ENCODE data around the gene MEAF6. TPM values are rescaled to one million over a fixed set of nuclear protein-coding genes. Genes with fewer than 3 reads are reported as not detected.

Gene MEAF6
- total and polyA plus RNA-seq, 2 of the 8 experiments (the other 6 are each of a cell fraction or from before 2014, with no cell fraction given) = 23.0 to 38.8 TPM

DNA sequence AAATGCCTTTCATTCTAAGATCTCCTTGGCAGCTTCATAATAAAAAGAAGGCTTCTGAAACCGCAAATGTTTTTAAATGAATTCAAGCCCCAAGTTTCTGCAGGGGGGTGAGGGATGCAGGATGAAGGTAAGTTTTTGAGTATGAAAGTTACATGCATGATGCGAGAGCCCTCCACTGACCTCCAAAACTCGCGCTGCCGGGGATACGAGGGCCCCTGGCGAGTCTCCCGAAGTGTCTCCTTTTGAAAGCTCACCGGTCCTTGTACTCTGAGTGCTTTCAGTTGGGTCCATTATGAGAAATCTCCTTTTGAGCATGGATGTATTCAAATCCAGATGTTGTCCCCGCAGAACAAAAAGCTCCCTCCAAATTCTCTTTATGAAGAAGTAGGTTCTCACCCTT lies 59.0 kb downstream of the MEAF6 start:
- no peaks in the 10 kb centered on the region for H3K23me2 ChIP-seq (ENCODE audit: low read depth, low read length)
- H2BK15ac ChIP-seq (ENCODE audit: low read length) = no peak overlapping the region
- H3K4me2 ChIP-seq (ENCODE audit: insufficient read depth in 1 of 2, low read depth in 2 of 2, low read length in 2 of 2) = no peak overlapping the region
- WGBS, 2 experiments (ENCODE audit: extremely low coverage in 1 of 2, insufficient coverage in 1 of 2, insufficient read length in 1 of 2, insufficient replicate concordance in 2 of 2, low coverage in 1 of 2, low lambda C conversion rate in 2 of 2, missing lambda C conversion rate in 1 of 2) = 89% methylated on average over 10 of the region's 10 CpGs; no CpG with 5 or more reads in 1 of the 2 experiments
- H3K14ac ChIP-seq (ENCODE audit: insufficient read length) = no peak overlapping the region
- no peak overlapping the region for H2AK5ac ChIP-seq (ENCODE audit: low read depth, low read length)
- H3K18ac ChIP-seq (ENCODE audit: extremely low read depth, low read length) = no peak overlapping the region
- TF ChIP-seq ZNF274 (IDR thresholded peaks at IDR 0.05; ENCODE audit: borderline replicate concordance, extremely low read depth, low read length) = no peak
- TF ChIP-seq, protein P1, sequence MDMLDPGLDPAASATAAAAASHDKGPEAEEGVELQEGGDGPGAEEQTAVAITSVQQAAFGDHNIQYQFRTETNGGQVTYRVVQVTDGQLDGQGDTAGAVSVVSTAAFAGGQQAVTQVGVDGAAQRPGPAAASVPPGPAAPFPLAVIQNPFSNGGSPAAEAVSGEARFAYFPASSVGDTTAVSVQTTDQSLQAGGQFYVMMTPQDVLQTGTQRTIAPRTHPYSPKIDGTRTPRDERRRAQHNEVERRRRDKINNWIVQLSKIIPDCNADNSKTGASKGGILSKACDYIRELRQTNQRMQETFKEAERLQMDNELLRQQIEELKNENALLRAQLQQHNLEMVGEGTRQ (IDR thresholded peaks at IDR 0.05; ENCODE audit: low read length) = no peak
- TF ChIP-seq TBP (IDR thresholded peaks at IDR 0.05; ENCODE audit: low read depth, low read length) = no peak
- TF ChIP-seq SRF (IDR thresholded peaks at IDR 0.05; ENCODE audit: low read depth, low read length) = no peak
- TF ChIP-seq TAF1 (IDR thresholded peaks at IDR 0.05; ENCODE audit: low read depth, low read length) = no peak
- no peak for TF ChIP-seq PHF8 (conservative IDR thresholded peaks at IDR 0.05; ENCODE audit: low read depth, low read length)
- no peak for TF ChIP-seq FOSL1 (IDR thresholded peaks at IDR 0.05; ENCODE audit: insufficient read depth, low read depth, low read length)
- no peak for TF ChIP-seq KDM4A (IDR thresholded peaks at IDR 0.05; ENCODE audit: low read depth, low read length, severe bottlenecking)
- TF ChIP-seq EGR1 (IDR thresholded peaks at IDR 0.05; ENCODE audit: borderline replicate concordance, low read depth, low read length) = no peak
- H3K36me3 ChIP-seq (ENCODE audit: control insufficient read depth in 2 of 4, insufficient read depth in 4 of 4, low read length in 3 of 4) = no peaks in the 10 kb centered on the region
- no peak overlapping the region for H2BK12ac ChIP-seq (ENCODE audit: low read depth, low read length)
- ChIA-PET CTCF (ENCODE audit: partially characterized antibody) (interaction anchor here (0.7 to 15.0 kb wide), 18 partner anchors 15 to 479 kb away, joined by 3 to 382 read pairs (median 4); partner anchors contain the start of genes MEAF6 and ZC3H12A), POLR2A (ENCODE audit: partially characterized antibody) (interaction anchor here (2.0 to 4.2 kb wide), 3 partner anchors 19 to 32 kb away, joined by 5 to 21 read pairs (median 15); partner anchors contain the start of gene ZC3H12A)
- no peak for DNase-seq (ENCODE audit: low read depth in 1 of 2, low spot score in 2 of 2)
- no peak overlapping the region for H3K27ac ChIP-seq (ENCODE audit: low read depth, low read length)
- no peak overlapping the region for H3K9ac ChIP-seq (replicated peaks in 1 of 4; ENCODE audit: extremely low read depth in 1 of 4, low read depth in 3 of 4, low read length in 3 of 4)
- H4K91ac ChIP-seq (replicated peaks; ENCODE audit: insufficient read length, low read length) = no peak overlapping the region
- H3K4ac ChIP-seq (replicated peaks; ENCODE audit: insufficient read length, low read depth, low read length) = no peak overlapping the region
- 0 out of 2 replicates have a peak overlapping the region, but pooled peaks have one; percentile 27 for H2AFZ ChIP-seq (ENCODE audit: low read length)
- H3K4me1 ChIP-seq (replicated peaks in 1 of 4; ENCODE audit: control insufficient read depth in 3 of 4, insufficient read depth in 4 of 4, low read length in 3 of 4) = peaks cover 0 to 10% (median 5%) of the 10 kb centered on the region in 4 experiments; a peak in 6 of 7 replicates
- no peak overlapping the region for H4K5ac ChIP-seq (ENCODE audit: insufficient read length, low read depth, low read length)
- no peaks in the 10 kb centered on the region for H3K79me1 ChIP-seq (ENCODE audit: low read depth, low read length)
- H2BK20ac ChIP-seq (ENCODE audit: low read length) = peak overlapping the region; percentile 27; the same call in 1 of the 2 replicates
- H2BK5ac ChIP-seq (ENCODE audit: low read depth, low read length) = no peak overlapping the region
- H3K23ac ChIP-seq (ENCODE audit: insufficient read length) = no peak overlapping the region
- H4K20me1 ChIP-seq (replicated peaks in 1 of 2; ENCODE audit: control insufficient read depth in 1 of 2, insufficient read depth in 2 of 2, low read length in 2 of 2) = no peaks in the 10 kb centered on the region
- no peak overlapping the region for H2BK120ac ChIP-seq (replicated peaks; ENCODE audit: low read depth, low read length)
- no peak overlapping the region for H4K8ac ChIP-seq (ENCODE audit: extremely low read depth, insufficient read depth, low read length)
- H3K79me2 ChIP-seq (ENCODE audit: control insufficient read depth in 1 of 2, insufficient read depth in 2 of 2, low read length in 2 of 2) = no peaks in the 10 kb centered on the region
- no peaks in the 10 kb centered on the region for H3K9me3 ChIP-seq (ENCODE audit: insufficient read depth in 2 of 2, low read depth in 1 of 2, low read length in 1 of 2)
- H3K56ac ChIP-seq (replicated peaks; ENCODE audit: insufficient read length, low read depth, low read length) = no peak overlapping the region
- no peak overlapping the region for H3K4me3 ChIP-seq (ENCODE audit: extremely low read depth in 1 of 4, insufficient read depth in 2 of 4, low read depth in 3 of 4, low read length in 4 of 4)
- no peak for FAIRE-seq
- no peaks in the 10 kb centered on the region; a peak in 1 of 7 replicates for H3K27me3 ChIP-seq (replicated peaks in 1 of 4; ENCODE audit: control insufficient read depth in 3 of 4, extremely low read depth in 1 of 4, insufficient read depth in 3 of 4, low read length in 3 of 4)
